ENCODE results near the gene TIGAR. TPM values are rescaled to one million over a fixed set of nuclear protein-coding genes. Genes with fewer than 3 reads are reported as not detected.

Gene TIGAR
- total and polyA plus RNA-seq, 2 experiments from 2014 or later, result 9.3 to 23.6 TPM

- Histone ChIP-seq H3K4me2 (ENCODE audit: unreplicated experiment) (no peak overlapping the region), H3K27me3 (replicated peaks; ENCODE audit: insufficient read depth) (0 out of 2 replicates have a peak, but pooled peaks cover 5% of the 10 kb centered on the region), H3K36me3 (ENCODE audit: low read depth) (no peaks in the 10 kb centered on the region), H3K9ac (no peak overlapping the region), H2AFZ (no peak overlapping the region), H3K4me3 (no peak overlapping the region), H3K27ac (no peak overlapping the region), H3K9me3 (ENCODE audit: low read depth) (no peaks in the 10 kb centered on the region), H3F3A (ENCODE audit: insufficient read depth) (no peaks in the 10 kb centered on the region), H4K20me1 (ENCODE audit: insufficient read depth) (no peaks in the 10 kb centered on the region), H3K4me1 (ENCODE audit: insufficient read depth) (no peaks in the 10 kb centered on the region), H3K79me2 (ENCODE audit: insufficient read depth) (no peaks in the 10 kb centered on the region), H3K9me2 (ENCODE audit: insufficient read depth) (no peaks in the 10 kb centered on the region)
- TF ChIP-seq EZH2 (IDR thresholded peaks at IDR 0.05; ENCODE audit: insufficient read depth, poor library complexity, severe bottlenecking) (no peak), EZH2phosphoT487 (IDR thresholded peaks at IDR 0.05; ENCODE audit: insufficient read depth, low read depth) (no peak)
- no peak for DNase-seq
- in situ Hi-C loops (cut with MboI), result no loop called here
- 62 to 66% methylated on average over 8 of the region's 8 CpGs for WGBS, 2 experiments (ENCODE audit: low coverage in 1 of 2, low lambda C conversion rate in 2 of 2, missing lambda C conversion rate in 2 of 2)
These were observed 35.9 kb upstream of the TIGAR start for GRCh38 chr12:4285070-4285469.

- Histone ChIP-seq H4K20me1 (ENCODE audit: insufficient read depth) (no peaks in the 10 kb centered on the region), H3K27ac (no peak overlapping the region), H3K4me3 (no peak overlapping the region), H3K4me1 (ENCODE audit: insufficient read depth) (no peaks in the 10 kb centered on the region), H2AFZ (no peak overlapping the region), H3F3A (ENCODE audit: insufficient read depth) (no peaks in the 10 kb centered on the region), H3K27me3 (replicated peaks; ENCODE audit: insufficient read depth) (peaks cover 15% of the 10 kb centered on the region), H3K36me3 (ENCODE audit: low read depth) (no peaks in the 10 kb centered on the region), H3K4me2 (ENCODE audit: unreplicated experiment) (no peak overlapping the region), H3K9me2 (ENCODE audit: insufficient read depth) (no peaks in the 10 kb centered on the region), H3K9ac (no peak overlapping the region), H3K79me2 (ENCODE audit: insufficient read depth) (no peaks in the 10 kb centered on the region), H3K9me3 (ENCODE audit: low read depth) (no peaks in the 10 kb centered on the region)
- no peak for DNase-seq
- in situ Hi-C loops (cut with MboI), result no loop called here
- TF ChIP-seq EZH2phosphoT487 (IDR thresholded peaks at IDR 0.05; ENCODE audit: insufficient read depth, low read depth) (no peak), EZH2 (IDR thresholded peaks at IDR 0.05; ENCODE audit: insufficient read depth, poor library complexity, severe bottlenecking) (no peak)
- 40 to 53% methylated on average over 11 to 12 of the region's 12 CpGs for WGBS, 2 experiments (ENCODE audit: low coverage in 1 of 2, low lambda C conversion rate in 2 of 2, missing lambda C conversion rate in 2 of 2)
These were observed 34.8 kb upstream of the TIGAR start for GRCh38 chr12:4286228-4286627.

- Histone ChIP-seq H3K36me3 (ENCODE audit: low read depth) (no peaks in the 10 kb centered on the region), H4K20me1 (ENCODE audit: insufficient read depth) (no peaks in the 10 kb centered on the region), H3K9ac (no peak overlapping the region), H3K4me1 (ENCODE audit: insufficient read depth) (no peaks in the 10 kb centered on the region), H3K4me2 (ENCODE audit: unreplicated experiment) (no peak overlapping the region), H3K9me3 (ENCODE audit: low read depth) (no peaks in the 10 kb centered on the region), H3K27ac (no peak overlapping the region), H3K79me2 (ENCODE audit: insufficient read depth) (no peaks in the 10 kb centered on the region), H3F3A (ENCODE audit: insufficient read depth) (no peaks in the 10 kb centered on the region), H2AFZ (no peak overlapping the region), H3K4me3 (no peak overlapping the region), H3K9me2 (ENCODE audit: insufficient read depth) (no peaks in the 10 kb centered on the region), H3K27me3 (replicated peaks; ENCODE audit: insufficient read depth) (peaks cover 21% of the 10 kb centered on the region)
- no peak for DNase-seq
- in situ Hi-C loops (cut with MboI), result no loop called here
- TF ChIP-seq EZH2phosphoT487 (IDR thresholded peaks at IDR 0.05; ENCODE audit: insufficient read depth, low read depth), result no peak
- TF ChIP-seq EZH2 (IDR thresholded peaks at IDR 0.05; ENCODE audit: insufficient read depth, poor library complexity, severe bottlenecking), result no peak
- WGBS, 2 experiments (ENCODE audit: low coverage in 1 of 2, low lambda C conversion rate in 2 of 2, missing lambda C conversion rate in 2 of 2), result 40 to 44% methylated on average over 13 to 14 of the region's 14 CpGs
These were observed 34.2 kb upstream of the TIGAR start for GRCh38 chr12:4286771-4287317.

GRCh38 chr12:4287325-4288211 is 33.4 kb upstream of the TIGAR start:
- DNase-seq, result peak; percentile 35
- 48 to 50% methylated on average over 18 of the region's 18 CpGs for WGBS, 2 experiments (ENCODE audit: low coverage in 1 of 2, low lambda C conversion rate in 2 of 2, missing lambda C conversion rate in 2 of 2)

More at GRCh38 chr12:4287325-4288211, 33.4 kb upstream of the TIGAR start:
- no peaks in the 10 kb centered on the region for H4K20me1 ChIP-seq (ENCODE audit: insufficient read depth)
- in situ Hi-C loops (cut with MboI), result no loop called here
- H3K9ac ChIP-seq, result no peak overlapping the region
- H3K4me1 ChIP-seq (ENCODE audit: insufficient read depth), result no peaks in the 10 kb centered on the region
- TF ChIP-seq EZH2 (IDR thresholded peaks at IDR 0.05; ENCODE audit: insufficient read depth, poor library complexity, severe bottlenecking), result no peak
- no peak for TF ChIP-seq EZH2phosphoT487 (IDR thresholded peaks at IDR 0.05; ENCODE audit: insufficient read depth, low read depth)
- H3K4me2 ChIP-seq (ENCODE audit: unreplicated experiment), result no peak overlapping the region
- no peak overlapping the region for H2AFZ ChIP-seq
- no peaks in the 10 kb centered on the region for H3K9me3 ChIP-seq (ENCODE audit: low read depth)
- peaks cover 25% of the 10 kb centered on the region for H3K27me3 ChIP-seq (replicated peaks; ENCODE audit: insufficient read depth)
- no peaks in the 10 kb centered on the region for H3K36me3 ChIP-seq (ENCODE audit: low read depth)
- H3K79me2 ChIP-seq (ENCODE audit: insufficient read depth), result no peaks in the 10 kb centered on the region
- no peaks in the 10 kb centered on the region for H3F3A ChIP-seq (ENCODE audit: insufficient read depth)
- no peak overlapping the region for H3K27ac ChIP-seq
- H3K9me2 ChIP-seq (ENCODE audit: insufficient read depth), result no peaks in the 10 kb centered on the region
- no peak overlapping the region for H3K4me3 ChIP-seq
